Naive thymus-derived CD4-positive, alpha-beta T cell (primary cell): ENCODE measurements around the gene ALKBH4. TPM values are rescaled to one million over a fixed set of nuclear protein-coding genes. Genes with fewer than 3 reads are reported as not detected.
"Not testable (repeated sequence)": the region's sequence is repeated elsewhere in the genome, so short reads cannot be mapped to it uniquely, and the experiment has no call there.

Experiments used
- ATAC-seq: fragments of 150-1000 bp; cut with Tn5 transposase; 2 replicates; pipeline ENCODE4 v1.10.0; 2021; ENCODE audit warnings: mild to moderate bottlenecking, moderate library complexity
- CTCF ChIA-PET: fragments of 350-600 bp; sonication (Branson Sonifier 250); formaldehyde crosslinking; loops from one replicate; lab custom pipeline; 2021; ENCODE audit warnings: antibody characterized with exemption; lab: Charles Lee
- POLR2A ChIA-PET: fragments of 350-600 bp; sonication (Branson Sonifier 250); formaldehyde crosslinking; loops from one replicate; lab custom pipeline; 2021; ENCODE audit warnings: antibody characterized with exemption, inconsistent platforms; lab: Charles Lee
- DNase-seq, 9 donors: peaks; one replicate each; pipeline versions ENCODE4 v3.0.0 to v3.0.0-alpha.2; 2020 to 2022; ENCODE audit warnings: mixed read lengths in 1 of 9
- H3K27ac ChIP-seq: one replicate; pipeline ENCODE4 v1.7.0; 2013; ENCODE audit warnings: mild to moderate bottlenecking, low read depth, low read length, moderate library complexity
- H3K27me3 ChIP-seq, 2 donors: one replicate each; pipeline ENCODE4 v1.7.0; 2013; ENCODE audit warnings: low read length in 2 of 2, mild to moderate bottlenecking in 2 of 2, moderate library complexity in 2 of 2; ENCODE audit not compliant: control insufficient read depth in 2 of 2, insufficient read depth in 2 of 2
- H3K36me3 ChIP-seq, 3 experiments: 1 replicate in 2 of 3; 2 replicates in 1 of 3; pipeline ENCODE4 v1.7.0; 2013; ENCODE audit warnings: low read length in 3 of 3, mild to moderate bottlenecking in 3 of 3, moderate library complexity in 1 of 3; ENCODE audit not compliant: insufficient read depth in 3 of 3, control insufficient read depth in 2 of 3
- H3K4me1 ChIP-seq, 2 donors: one replicate each; pipeline ENCODE4 v1.7.0; 2013; ENCODE audit warnings: low read length in 2 of 2, mild to moderate bottlenecking in 2 of 2, moderate library complexity in 1 of 2; ENCODE audit not compliant: control insufficient read depth in 2 of 2, insufficient read depth in 2 of 2
- H3K4me3 ChIP-seq: 2 replicates; pipeline ENCODE4 v1.7.0; 2013; ENCODE audit warnings: mild to moderate bottlenecking, low read length
- H3K9me3 ChIP-seq, 3 experiments: 1 replicate in 2 of 3; 2 replicates in 1 of 3; pipeline ENCODE4 v1.7.0; 2013; ENCODE audit warnings: low read length in 3 of 3; ENCODE audit not compliant: control insufficient read depth in 2 of 3
- H3K27ac Mint-ChIP-seq, 9 donors: one replicate each; pipeline ENCODE4 v1.8.0; 2020 to 2022; ENCODE audit warnings: mixed read lengths in 9 of 9, mild to moderate bottlenecking in 8 of 9, moderate library complexity in 5 of 9, inconsistent platforms in 2 of 9
- H3K27me3 Mint-ChIP-seq, 5 donors: one replicate each; pipeline ENCODE4 v1.8.0; 2021 to 2022; ENCODE audit warnings: mixed read lengths in 5 of 5, mild to moderate bottlenecking in 1 of 5
- H3K36me3 Mint-ChIP-seq, 5 donors: one replicate each; pipeline ENCODE4 v1.8.0; 2020 to 2022; ENCODE audit warnings: mixed read lengths in 5 of 5, mild to moderate bottlenecking in 3 of 5, inconsistent platforms in 1 of 5
- H3K4me1 Mint-ChIP-seq, 7 donors: one replicate each; pipeline ENCODE4 v1.8.0; 2020 to 2022; ENCODE audit warnings: mixed read lengths in 7 of 7, mild to moderate bottlenecking in 3 of 7, inconsistent platforms in 1 of 7
- H3K4me3 Mint-ChIP-seq, 10 donors: one replicate each; pipeline ENCODE4 v1.8.0; 2020 to 2022; ENCODE audit warnings: mild to moderate bottlenecking in 10 of 10, mixed read lengths in 10 of 10, moderate library complexity in 6 of 10, inconsistent platforms in 2 of 10
- H3K9me3 Mint-ChIP-seq, 11 donors: one replicate each; pipeline ENCODE4 v1.8.0; 2020 to 2022; ENCODE audit warnings: mixed read lengths in 11 of 11, mild to moderate bottlenecking in 4 of 11, inconsistent platforms in 1 of 11, moderate library complexity in 1 of 11
- intact Hi-C, 2 donors: fragments of 100-400 bp; cut with micrococcal nuclease; formaldehyde crosslinking; loops; one replicate each; pipeline ENCODE4 v1.15.1; 2023
- polyA plus RNA-seq, 2 donors: library from polyadenylated mRNA; unstranded; fragments of 300-500 nt; fragmentation: Illumina TruSeq; gene quantifications; one replicate each; pipeline ENCODE4 v1.2.3, GENCODE V29; 2021
- total RNA-seq, 6 experiments: library from RNA in 5 of 6; stranded (reverse) in 5 of 6; gene quantifications; 1 replicate in 5 of 6; 2 replicates in 1 of 6; pipeline ENCODE4 v1.2.3 and lab custom pipeline; 2021 to 2026

ALKBH4 gene
- total and polyA plus RNA-seq, 7 experiments from 2014 or later = 4.0 to 24.7 (median 11.7) TPM

- intact Hi-C loops, DNase-seq, H3K4me3 Mint-ChIP-seq, H3K36me3 ChIP-seq, H3K4me1 Mint-ChIP-seq, H3K27ac ChIP-seq, H3K9me3 Mint-ChIP-seq, CTCF ChIA-PET, H3K4me3 ChIP-seq, H3K9me3 ChIP-seq, H3K27me3 Mint-ChIP-seq, H3K27ac Mint-ChIP-seq, POLR2A ChIA-PET, H3K36me3 Mint-ChIP-seq, H3K4me1 ChIP-seq, H3K27me3 ChIP-seq: not testable (repeated sequence)
- peak; percentile 18 for ATAC-seq
Observed at GRCh38 chr7:102505298-102506185, 40.9 kb upstream of the ALKBH4 start.

- H3K9me3 ChIP-seq, H3K4me1 ChIP-seq, H3K27ac ChIP-seq, H3K27ac Mint-ChIP-seq, H3K36me3 Mint-ChIP-seq, H3K4me3 ChIP-seq, POLR2A ChIA-PET, H3K4me3 Mint-ChIP-seq, DNase-seq, H3K27me3 Mint-ChIP-seq, H3K4me1 Mint-ChIP-seq, H3K27me3 ChIP-seq, H3K36me3 ChIP-seq, CTCF ChIA-PET, H3K9me3 Mint-ChIP-seq, intact Hi-C loops: not testable (repeated sequence)
- ATAC-seq = peak; percentile 12
Observed at GRCh38 chr7:102503141-102503540, 38.5 kb upstream of the ALKBH4 start.

GRCh38 chr7:102498321-102498720 lies 33.7 kb upstream of the ALKBH4 start:
- H3K4me1 Mint-ChIP-seq, H3K9me3 Mint-ChIP-seq, intact Hi-C loops, H3K4me1 ChIP-seq, POLR2A ChIA-PET, H3K36me3 Mint-ChIP-seq, H3K27ac ChIP-seq, H3K27ac Mint-ChIP-seq, H3K4me3 Mint-ChIP-seq, H3K4me3 ChIP-seq, H3K9me3 ChIP-seq, DNase-seq, ATAC-seq, CTCF ChIA-PET, H3K27me3 ChIP-seq, H3K36me3 ChIP-seq, H3K27me3 Mint-ChIP-seq: not testable (repeated sequence)

- H3K4me1 ChIP-seq, H3K4me1 Mint-ChIP-seq, H3K36me3 ChIP-seq, H3K9me3 ChIP-seq, H3K4me3 ChIP-seq, H3K27ac ChIP-seq, H3K4me3 Mint-ChIP-seq, H3K36me3 Mint-ChIP-seq, CTCF ChIA-PET, H3K9me3 Mint-ChIP-seq, POLR2A ChIA-PET, intact Hi-C loops, H3K27me3 ChIP-seq, H3K27ac Mint-ChIP-seq, ATAC-seq, H3K27me3 Mint-ChIP-seq: not testable (repeated sequence)
- DNase-seq = peak in 1 of 9 donors; percentile 20
Observed at GRCh38 chr7:102497308-102497707, 32.6 kb upstream of the ALKBH4 start.

GRCh38 chr7:102496861-102497260 lies 32.2 kb upstream of the ALKBH4 start:
- H3K4me3 Mint-ChIP-seq, CTCF ChIA-PET, H3K4me3 ChIP-seq, DNase-seq, intact Hi-C loops, H3K4me1 ChIP-seq, H3K9me3 ChIP-seq, H3K36me3 ChIP-seq, H3K4me1 Mint-ChIP-seq, ATAC-seq, POLR2A ChIA-PET, H3K36me3 Mint-ChIP-seq, H3K27me3 Mint-ChIP-seq, H3K27me3 ChIP-seq, H3K27ac Mint-ChIP-seq, H3K27ac ChIP-seq, H3K9me3 Mint-ChIP-seq: not testable (repeated sequence)

GRCh38 chr7:102494473-102495149 lies 29.9 kb upstream of the ALKBH4 start:
- H3K9me3 Mint-ChIP-seq, CTCF ChIA-PET, H3K27ac ChIP-seq, POLR2A ChIA-PET, H3K27me3 Mint-ChIP-seq, H3K9me3 ChIP-seq, H3K36me3 Mint-ChIP-seq, H3K36me3 ChIP-seq, H3K4me3 Mint-ChIP-seq, H3K4me1 ChIP-seq, intact Hi-C loops, H3K27me3 ChIP-seq, H3K4me3 ChIP-seq, H3K27ac Mint-ChIP-seq, H3K4me1 Mint-ChIP-seq, DNase-seq: not testable (repeated sequence)
- peak; percentile 84 for ATAC-seq

- H3K36me3 ChIP-seq, H3K9me3 ChIP-seq, ATAC-seq, H3K4me1 Mint-ChIP-seq, H3K27me3 ChIP-seq, H3K4me1 ChIP-seq, CTCF ChIA-PET, H3K9me3 Mint-ChIP-seq, H3K27me3 Mint-ChIP-seq, intact Hi-C loops, H3K4me3 ChIP-seq, POLR2A ChIA-PET, H3K27ac Mint-ChIP-seq, H3K36me3 Mint-ChIP-seq: not testable (repeated sequence)
- peak overlapping the region in 2 of 10 donors; percentile 25 to 37 for H3K4me3 Mint-ChIP-seq
- DNase-seq = peak in 7 of 9 donors; percentile 19 to 56 (median 44)
- peak overlapping the region; percentile 41 for H3K27ac ChIP-seq
Observed at GRCh38 chr7:102494026-102494425, 29.4 kb upstream of the ALKBH4 start.
